Stimulated activated CD4-positive, alpha-beta T cell treated with anti-CD3 and anti-CD28 coated beads, Interleukin-4, amount 100 ng/mL, for 48 hours (primary cell): ENCODE results near the gene DDIT3.

Experiments
- DNase-seq, 2 donors: peaks; one replicate each; pipeline ENCODE4 v3.0.0-alpha.2; 2020; ENCODE audit warnings: low read depth in 2 of 2

The DDIT3 gene

GRCh38 chr12:57467915-57468314 lies 52.4 kb downstream of the DDIT3 start:
- DNase-seq = no peak

GRCh38 chr12:57467212-57467874 lies 53.0 kb downstream of the DDIT3 start:
- DNase-seq = no peak
